ENCODE results near the gene PLSCR1.

GRCh38 chr3:146511402-146512134, 32.8 kb downstream of the PLSCR1 start:
- TF ChIP-seq POLR2A (IDR thresholded peaks at IDR 0.05; ENCODE audit: low read length) (no peak), GATA1 (IDR thresholded peaks at IDR 0.05; ENCODE audit: low read depth, low read length) (no peak)
